HG02885 (cell line): ENCODE measurements around the gene COQ4.
"Not testable (repeated sequence)": the region's sequence is repeated elsewhere in the genome, so short reads cannot be mapped to it uniquely, and the experiment has no call there.

Experiments used
- ATAC-seq: cut with Tn5 transposase; IDR thresholded peaks from one replicate; pipeline ENCODE4 v1.9.1; 2021; ENCODE audit warnings: mild to moderate bottlenecking; ENCODE audit not compliant: unreplicated experiment, poor library complexity

COQ4 gene

DNA sequence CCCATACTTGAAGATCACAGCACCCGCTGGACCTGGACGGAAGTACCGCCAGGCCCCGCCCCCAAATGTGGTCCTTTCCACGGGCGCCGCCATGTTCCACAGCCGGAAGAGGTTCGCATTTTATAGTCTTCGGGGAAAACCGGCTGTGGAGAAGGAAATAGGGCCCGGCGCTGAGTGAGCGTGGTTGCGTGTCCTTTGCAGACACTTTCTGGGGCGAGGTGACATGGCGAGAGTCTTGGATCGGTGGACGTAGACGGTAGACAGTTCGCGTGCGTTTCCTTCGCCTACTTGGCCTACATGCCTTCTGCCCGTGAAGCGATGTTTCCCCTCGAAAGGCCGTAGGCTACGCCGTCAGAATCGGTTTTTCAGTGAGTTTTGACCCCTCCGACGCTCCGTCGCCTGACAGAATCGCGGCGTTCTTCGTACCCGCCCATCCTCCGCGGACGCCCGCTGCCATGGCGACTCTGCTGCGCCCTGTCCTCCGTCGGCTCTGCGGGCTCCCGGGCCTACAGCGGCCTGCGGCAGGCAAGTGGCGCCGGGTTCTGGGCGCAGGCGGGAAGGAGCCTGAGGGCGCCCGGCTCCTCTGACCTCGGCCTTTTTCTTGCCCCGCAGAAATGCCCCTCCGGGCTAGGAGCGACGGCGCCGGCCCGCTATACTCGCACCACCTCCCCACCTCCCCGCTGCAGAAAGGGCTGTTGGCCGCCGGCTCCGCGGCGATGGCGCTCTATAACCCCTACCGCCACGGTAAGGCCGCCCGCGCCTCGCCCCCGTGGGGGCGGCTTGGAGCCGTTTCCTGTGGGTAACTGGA is at the start of gene COQ4, which contains the start of gene TRUB2:
TSS of gene COQ4 (plus strand) at position 436 of the 808 bp plus-strand sequence. CDS start at position 456, 20 bp downstream.
TSS of gene TRUB2 (minus strand) at position 44 of the 808 bp plus-strand sequence. CDS start at position 5, 39 bp downstream.
- ATAC-seq, result peak; percentile 79

- no peak for ATAC-seq
Measured at GRCh38 chr9:128274245-128274644, 48.4 kb upstream of the COQ4 start.

DNA sequence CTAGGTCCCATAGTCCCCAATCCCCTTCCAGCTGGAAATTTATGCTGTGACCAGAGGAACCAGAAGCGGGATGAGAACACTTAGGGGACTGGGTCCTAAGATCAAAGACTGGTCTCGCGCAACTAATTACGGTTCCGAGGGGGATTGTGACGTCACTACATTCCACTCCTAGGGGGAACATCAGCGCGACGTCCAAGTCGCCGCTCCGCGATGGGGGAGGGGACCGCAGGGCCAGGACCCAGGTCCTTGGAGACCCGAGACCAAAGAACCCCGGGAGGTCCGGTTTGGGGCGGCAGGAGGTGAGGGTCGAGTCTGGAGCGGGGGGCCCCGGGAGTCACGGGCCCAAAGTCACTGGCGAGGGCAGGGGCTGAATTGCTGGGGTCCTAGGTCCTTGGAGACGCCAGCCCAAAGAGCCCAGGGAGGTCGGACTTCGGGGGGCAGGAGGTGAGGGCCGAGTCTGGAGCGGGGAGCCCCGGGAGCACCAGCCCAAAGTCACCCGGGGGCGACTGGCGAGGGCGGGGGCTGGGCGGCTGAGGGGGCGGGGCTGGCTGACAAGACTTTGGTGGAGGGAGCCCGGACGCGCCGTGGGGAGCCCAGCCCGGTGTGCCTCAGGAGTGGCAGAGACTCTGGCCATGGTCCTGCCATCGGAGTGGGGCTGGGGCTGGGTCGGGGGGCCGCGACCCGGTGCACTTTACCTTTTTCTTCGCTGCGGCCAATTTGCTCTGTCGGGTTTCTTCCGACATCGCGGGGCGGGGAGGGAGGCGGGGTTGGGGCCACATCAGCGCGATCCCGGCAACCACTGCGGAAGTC is 47.2 kb upstream of the COQ4 start, which contains the start of gene GOLGA2:
TSS of gene GOLGA2 (minus strand) at position 810 of the 810 bp plus-strand sequence. CDS start at position 779, 31 bp downstream.
- ATAC-seq, result peak; percentile 52

DNA sequence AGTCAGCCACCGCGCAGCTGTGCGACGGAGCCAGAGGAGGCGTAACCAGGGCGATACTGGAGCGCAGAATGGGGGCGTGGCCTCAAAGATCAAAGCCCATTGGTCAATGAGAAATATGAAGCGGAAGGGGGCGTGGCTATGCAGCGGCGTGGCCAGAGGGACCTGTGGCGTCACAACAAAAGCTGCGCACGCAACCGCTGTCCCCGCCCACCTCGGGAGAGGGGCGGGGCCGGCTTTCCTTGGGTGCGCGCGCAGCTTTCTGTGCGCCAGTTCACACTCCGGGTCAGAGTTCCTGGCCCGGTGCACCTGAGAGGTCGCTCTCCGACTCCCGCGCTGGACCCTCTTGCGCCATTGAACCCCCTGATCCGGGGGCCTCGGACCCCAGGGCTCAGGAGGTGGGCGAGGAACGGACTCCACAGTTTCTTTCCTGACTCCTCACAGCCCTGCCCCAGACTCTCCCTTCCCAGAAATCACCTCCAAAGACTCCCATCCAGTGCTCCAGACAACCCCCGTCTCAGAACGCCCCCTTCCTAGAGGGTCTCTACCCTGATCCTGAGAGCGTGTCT is 46.5 kb upstream of the COQ4 start, which contains the start of gene SWI5:
TSS of gene SWI5 (plus strand) at position 269 of the 566 bp plus-strand sequence.
- peak; percentile 97 for ATAC-seq

GRCh38 chr9:128276574-128277270 is 45.9 kb upstream of the COQ4 start:
- no peak for ATAC-seq

- ATAC-seq, result not testable (repeated sequence)
Measured at GRCh38 chr9:128279088-128280073, 43.3 kb upstream of the COQ4 start.

GRCh38 chr9:128280084-128280622 is 42.5 kb upstream of the COQ4 start:
- ATAC-seq, result no peak

DNA sequence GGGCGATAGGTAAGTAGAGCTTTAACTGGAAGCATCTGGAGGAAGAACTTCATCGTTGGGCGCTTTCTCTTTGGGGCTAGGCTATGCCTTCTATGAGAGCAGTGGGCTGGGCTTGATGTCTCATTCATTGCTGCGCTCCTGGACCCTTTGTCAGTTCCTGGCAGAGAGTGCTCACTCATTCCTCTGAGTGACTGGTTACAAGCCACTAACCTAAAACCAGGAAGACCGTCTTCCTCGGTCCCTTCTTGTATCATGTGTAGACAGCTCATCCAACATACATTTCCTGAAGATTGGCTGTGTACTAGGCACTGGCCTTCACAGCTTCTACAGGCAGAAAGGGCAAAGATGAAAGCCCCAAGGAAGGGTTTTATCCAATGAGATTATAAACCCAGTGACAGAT is 40.1 kb upstream of the COQ4 start:
- ATAC-seq, result no peak

DNA sequence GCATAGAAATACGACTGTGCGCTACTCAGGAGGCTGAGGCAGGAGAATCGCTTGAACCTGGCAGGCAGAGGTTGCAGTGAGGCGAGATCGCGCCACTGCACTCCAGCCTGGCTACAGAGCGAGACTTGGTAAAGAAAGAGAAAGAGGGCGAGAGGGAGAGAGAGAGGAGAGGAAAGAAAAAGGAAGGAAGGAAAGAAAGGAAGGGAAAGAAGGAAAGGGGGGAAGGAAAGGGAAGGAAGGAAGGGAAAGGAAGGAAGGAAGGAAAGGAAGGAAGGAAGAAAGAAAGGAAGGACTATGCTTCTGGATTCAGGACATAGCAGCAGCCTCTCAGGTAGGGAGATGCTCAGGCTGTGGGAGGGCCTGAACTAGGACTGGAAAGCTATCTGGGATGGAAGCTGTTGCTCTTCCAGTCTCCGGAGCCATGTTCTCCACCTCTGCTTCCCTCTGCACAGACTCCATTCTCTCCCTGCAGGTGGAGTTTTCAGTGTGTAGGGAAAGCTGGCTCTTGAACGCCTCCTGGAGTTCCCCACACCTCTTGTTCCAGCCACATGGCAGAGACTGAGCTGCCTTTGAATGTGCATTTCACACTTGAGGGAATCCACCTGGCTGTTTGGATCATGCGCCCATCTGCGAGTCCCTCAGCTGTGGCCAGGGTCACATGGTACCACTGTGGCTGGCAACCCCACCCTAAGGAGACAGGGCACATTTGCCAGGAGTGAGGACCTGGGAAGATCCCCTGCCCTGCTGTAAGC is 37.4 kb upstream of the COQ4 start:
- ATAC-seq, result no peak

DNA sequence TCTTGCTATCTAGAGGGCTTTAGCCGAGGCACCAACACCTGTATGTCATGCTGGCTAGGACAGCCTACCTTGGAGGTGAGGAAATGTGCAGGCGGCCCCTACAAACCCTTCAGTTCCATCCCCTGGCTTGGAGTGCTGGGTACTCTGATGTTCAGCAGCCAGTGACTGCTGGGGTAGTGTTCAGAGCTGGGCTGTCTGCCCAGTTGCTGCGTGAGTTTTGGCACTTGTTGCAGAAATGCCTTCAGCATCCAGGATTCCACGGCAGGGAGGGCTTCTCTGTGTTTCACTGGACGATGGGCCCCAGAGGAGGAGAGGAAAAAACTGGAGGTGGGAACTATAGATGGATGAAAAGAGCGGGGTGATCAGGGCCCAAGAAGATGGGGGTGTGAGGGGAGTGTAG is 36.2 kb upstream of the COQ4 start:
- ATAC-seq, result no peak

DNA sequence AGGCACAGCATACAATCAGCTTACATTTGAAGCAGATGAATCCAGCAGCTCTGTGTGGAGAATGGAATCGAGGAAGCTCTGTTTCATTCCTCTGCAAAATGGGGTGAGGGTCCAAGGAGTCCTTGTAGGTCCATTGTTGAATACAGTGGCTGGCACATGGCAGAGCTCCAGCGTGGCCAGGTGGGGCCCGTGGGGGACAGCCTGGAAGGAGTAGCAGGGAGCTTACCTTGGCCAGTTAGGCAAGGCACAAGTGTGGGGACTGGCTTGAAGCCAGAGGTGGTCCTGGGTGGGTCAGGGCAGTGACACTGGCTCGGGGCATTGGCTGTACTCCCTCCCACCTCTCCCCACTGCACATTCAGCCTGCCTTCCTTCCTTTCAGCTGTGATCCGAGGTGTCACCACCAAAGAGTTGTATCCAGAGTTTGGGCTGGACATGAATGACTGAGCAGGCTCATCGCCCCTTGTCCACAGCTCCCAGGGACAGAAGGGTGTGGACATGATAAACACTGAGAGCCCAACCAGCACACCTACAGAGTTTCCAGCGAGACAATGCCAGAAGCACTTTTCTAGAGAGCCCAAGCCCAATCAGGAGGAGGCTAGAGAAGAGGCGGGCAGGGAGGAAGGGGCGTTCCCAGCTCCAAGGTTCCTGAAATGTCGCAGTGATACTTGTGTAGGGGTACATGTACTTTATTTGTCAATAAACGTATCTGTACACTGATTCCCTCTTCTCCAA is 34.2 kb upstream of the COQ4 start:
- no peak for ATAC-seq

- ATAC-seq, result no peak
Measured at GRCh38 chr9:128292009-128292408, 30.6 kb upstream of the COQ4 start.

GRCh38 chr9:128293091-128293490 is 29.5 kb upstream of the COQ4 start:
- ATAC-seq, result no peak

GRCh38 chr9:128294142-128294541 is 28.5 kb upstream of the COQ4 start:
- ATAC-seq, result no peak

DNA sequence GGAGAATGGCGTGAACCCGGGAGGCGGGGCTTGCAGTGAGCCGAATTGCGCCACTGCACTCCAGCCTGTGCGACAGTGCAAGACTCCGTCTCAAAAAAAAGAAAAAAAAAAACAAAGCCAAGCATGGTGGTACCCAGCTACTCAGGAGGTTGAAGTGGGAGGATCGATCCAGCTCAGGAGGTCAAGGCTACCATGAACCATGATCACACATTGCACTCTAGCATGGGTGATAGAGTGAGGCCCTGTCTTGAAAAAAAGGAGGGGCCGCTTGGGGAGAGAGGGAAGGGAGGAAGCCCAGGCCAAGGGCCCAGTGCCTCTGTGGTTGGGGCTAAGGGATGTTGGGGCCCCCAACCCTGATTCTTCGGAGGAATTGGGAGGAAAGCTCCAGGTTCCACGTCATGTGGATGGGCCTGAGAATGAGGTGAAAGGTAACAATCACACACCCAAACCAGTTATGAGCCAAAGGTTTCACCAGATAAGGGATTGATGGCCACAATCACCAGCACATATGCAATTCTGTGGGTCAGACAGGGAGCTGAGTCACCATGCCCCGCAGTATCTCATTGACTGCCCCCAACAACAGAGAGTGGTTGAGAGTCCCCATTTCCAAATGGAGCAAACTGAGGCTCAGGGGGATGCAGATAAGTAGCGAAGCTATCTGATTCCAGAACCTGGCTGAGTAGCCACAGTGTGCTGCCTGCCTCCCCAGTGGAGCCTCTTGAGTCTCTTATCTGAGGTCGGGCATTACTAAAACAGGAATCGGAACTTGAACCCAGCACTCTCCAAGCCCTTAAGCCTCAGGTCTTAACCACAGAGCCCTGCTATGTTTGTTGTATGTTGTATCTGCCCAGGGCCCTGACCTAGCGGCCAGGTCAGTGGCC is 26.1 kb upstream of the COQ4 start:
- no peak for ATAC-seq

DNA sequence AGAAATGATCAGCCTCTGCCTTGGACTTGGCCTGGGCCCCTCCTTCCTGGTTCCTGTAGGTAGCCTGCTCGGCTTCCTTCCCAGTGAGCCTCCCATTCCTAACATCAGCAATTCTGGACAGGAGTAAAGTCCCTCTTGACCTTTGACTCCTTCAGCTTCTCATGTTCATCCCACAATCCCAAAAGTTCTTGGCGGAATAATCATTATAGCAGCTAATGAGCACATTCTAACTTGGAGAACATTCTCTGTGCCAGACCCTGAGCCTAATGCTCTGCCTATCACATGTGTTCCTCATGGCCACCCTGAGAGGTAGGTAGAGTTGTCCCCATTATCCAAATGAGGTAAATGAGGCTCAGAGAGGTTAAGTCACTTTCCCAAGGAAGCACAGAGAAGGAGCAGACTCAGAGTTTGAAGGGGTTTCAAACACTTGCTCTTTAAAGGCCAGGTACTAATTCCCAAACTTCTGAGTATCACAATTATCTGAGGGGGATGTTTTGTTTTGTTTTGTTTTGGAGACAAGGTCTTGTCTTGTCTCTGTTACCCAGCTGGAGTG is 25.3 kb upstream of the COQ4 start:
- ATAC-seq, result no peak
